BE2C (cell line): ENCODE data around the gene ZNF578. TPM values are rescaled to one million over a fixed set of nuclear protein-coding genes. Genes with fewer than 3 reads are reported as not detected.

Source experiments
- DNase-seq: peaks from one replicate; pipeline ENCODE4 v3.0.0-alpha.2; 2020
- H3K27me3 ChIP-seq: fragments of 250-450 bp; sonication (Bioruptor Pico); 2 replicates; pipeline ENCODE4 v1.5.1; 2020; ENCODE audit warnings: mild to moderate bottlenecking
- H3K36me3 ChIP-seq: fragments of 250-450 bp; sonication (Bioruptor Pico); 2 replicates; pipeline ENCODE4 v1.5.1; 2020; ENCODE audit warnings: mild to moderate bottlenecking
- H3K4me1 ChIP-seq: fragments of 250-450 bp; sonication (Bioruptor Pico); 2 replicates; pipeline ENCODE4 v1.5.1; 2020
- H3K4me3 ChIP-seq: 2 replicates; pipeline ENCODE4 v1.5.1; 2011; ENCODE audit warnings: low read depth, low read length
- H3K9me3 ChIP-seq: fragments of 250-450 bp; sonication (Bioruptor Pico); 2 replicates; pipeline ENCODE4 v1.5.1; 2020
- polyA plus RNA-seq: library from polyadenylated mRNA; unstranded; fragments of >200 nt; gene quantifications from one replicate; pipeline ENCODE4 v1.2.1, GENCODE V29; 2012; ENCODE audit warnings: low read depth, missing spikeins; ENCODE audit not compliant: insufficient read length, insufficient read depth
- TF ChIP-seq, protein P1 (sequence below): IDR thresholded peaks from 2 replicates; pipeline ENCODE4 v1.5.1; 2012; ENCODE audit warnings: mild to moderate bottlenecking, low read depth, low read length

ZNF578 gene
- polyA plus RNA-seq, result 2.0 TPM

DNA sequence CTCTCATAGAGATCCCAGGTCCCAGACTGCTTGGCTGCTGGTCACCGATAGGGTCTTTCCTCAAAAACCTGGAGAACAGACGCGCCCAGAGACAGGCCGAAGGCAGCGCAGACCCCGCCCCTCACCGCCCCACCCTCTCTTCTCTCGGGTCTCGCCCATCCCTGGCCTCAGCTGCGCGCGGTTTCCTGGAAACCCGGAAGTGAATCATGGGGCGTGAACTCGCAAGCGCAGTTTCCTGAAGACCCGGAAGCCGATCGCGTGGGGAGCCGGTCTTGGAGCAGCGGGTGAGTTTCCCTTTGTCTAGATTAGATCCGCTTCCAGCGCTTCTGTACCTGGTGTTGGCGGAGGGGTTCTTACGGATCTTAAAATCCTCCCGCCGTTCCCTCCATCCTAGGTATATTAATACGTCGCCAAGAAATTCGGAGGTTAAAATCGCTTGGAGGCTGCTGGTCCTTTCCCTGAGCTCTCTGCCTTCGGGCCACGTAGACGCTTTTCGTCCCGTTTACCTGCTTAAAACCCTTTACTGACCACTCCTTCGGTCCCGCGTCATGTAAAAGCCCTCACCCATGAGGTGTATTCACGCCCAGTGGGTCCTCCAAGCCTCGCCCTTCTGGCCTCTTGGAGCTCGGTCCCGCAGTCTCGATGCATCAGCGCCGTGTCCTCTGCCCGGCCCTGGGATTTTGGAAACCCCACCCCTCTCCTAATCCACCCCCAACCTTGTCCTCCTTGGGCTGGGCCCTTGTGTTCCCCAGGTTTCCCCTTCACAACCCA lies at the start of gene ZNF578:
Gene ZNF578 (plus strand): TSS at position 230 of the 771 bp plus-strand sequence. CDS start 48,293 bp downstream, outside the sequence.
- H3K4me3 ChIP-seq, result peak within 1 kb of the TSS; percentile 90
- peaks cover 4% of the 10 kb centered on the region for H3K36me3 ChIP-seq
- H3K27me3 ChIP-seq, result no peaks in the 10 kb centered on the region
- H3K9me3 ChIP-seq, result peaks cover 7% of the 10 kb centered on the region
- peak; percentile 95 for DNase-seq
- TF ChIP-seq, protein P1, sequence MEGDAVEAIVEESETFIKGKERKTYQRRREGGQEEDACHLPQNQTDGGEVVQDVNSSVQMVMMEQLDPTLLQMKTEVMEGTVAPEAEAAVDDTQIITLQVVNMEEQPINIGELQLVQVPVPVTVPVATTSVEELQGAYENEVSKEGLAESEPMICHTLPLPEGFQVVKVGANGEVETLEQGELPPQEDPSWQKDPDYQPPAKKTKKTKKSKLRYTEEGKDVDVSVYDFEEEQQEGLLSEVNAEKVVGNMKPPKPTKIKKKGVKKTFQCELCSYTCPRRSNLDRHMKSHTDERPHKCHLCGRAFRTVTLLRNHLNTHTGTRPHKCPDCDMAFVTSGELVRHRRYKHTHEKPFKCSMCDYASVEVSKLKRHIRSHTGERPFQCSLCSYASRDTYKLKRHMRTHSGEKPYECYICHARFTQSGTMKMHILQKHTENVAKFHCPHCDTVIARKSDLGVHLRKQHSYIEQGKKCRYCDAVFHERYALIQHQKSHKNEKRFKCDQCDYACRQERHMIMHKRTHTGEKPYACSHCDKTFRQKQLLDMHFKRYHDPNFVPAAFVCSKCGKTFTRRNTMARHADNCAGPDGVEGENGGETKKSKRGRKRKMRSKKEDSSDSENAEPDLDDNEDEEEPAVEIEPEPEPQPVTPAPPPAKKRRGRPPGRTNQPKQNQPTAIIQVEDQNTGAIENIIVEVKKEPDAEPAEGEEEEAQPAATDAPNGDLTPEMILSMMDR, result 0 out of 2 replicates have a peak, but pooled peaks have one; percentile 4
- H3K4me1 ChIP-seq, result no peaks in the 10 kb centered on the region

DNA sequence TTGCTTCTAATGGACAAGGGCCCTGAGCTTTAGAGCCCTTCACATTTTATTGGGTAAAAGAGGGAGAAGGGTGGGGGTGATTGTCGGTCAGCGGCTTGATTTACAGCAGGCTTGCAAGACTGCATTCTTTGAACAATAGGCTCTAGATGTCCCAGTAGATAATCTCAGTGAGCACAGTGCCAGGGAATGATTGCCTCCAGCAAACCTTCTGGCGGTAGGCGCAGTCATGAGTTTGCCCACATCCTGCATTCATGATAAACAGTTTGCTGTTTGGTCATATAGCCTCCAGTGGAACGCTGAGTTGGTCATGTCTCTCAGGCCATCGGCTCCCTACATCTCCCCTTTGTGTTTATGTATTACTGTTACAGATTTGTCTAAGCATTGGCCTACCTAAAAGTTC lies 43.1 kb upstream of the ZNF578 start:
- no peaks in the 10 kb centered on the region for H3K27me3 ChIP-seq
- no peak for DNase-seq
- H3K36me3 ChIP-seq, result peaks cover 6% of the 10 kb centered on the region; the same call in 1 of the 2 replicates
- TF ChIP-seq, protein P1, result no peak
- no peak overlapping the region for H3K4me3 ChIP-seq
- H3K9me3 ChIP-seq, result no peaks in the 10 kb centered on the region
- no peaks in the 10 kb centered on the region for H3K4me1 ChIP-seq

DNA sequence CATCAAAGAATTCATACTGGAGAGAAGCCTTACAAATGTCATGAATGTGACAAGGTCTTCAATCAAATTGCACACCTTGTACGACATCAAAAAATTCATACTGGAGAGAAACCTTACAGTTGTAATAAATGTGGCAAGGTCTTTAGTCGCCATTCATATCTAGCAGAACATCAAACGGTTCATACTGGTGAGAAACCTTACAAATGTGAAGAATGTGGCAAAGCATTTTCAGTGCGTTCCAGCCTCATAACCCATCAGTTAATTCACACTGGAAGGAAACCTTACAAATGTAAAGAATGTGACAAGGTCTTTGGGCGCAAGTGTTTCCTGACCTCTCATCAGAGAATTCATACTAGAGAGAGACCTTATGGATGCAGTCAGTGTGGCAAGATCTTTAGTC lies 37.6 kb upstream of the ZNF578 start:
- TF ChIP-seq, protein P1, result no peak
- Histone ChIP-seq H3K4me1 (no peaks in the 10 kb centered on the region), H3K36me3 (no peaks in the 10 kb centered on the region), H3K4me3 (no peak overlapping the region), H3K9me3 (no peaks in the 10 kb centered on the region), H3K27me3 (no peaks in the 10 kb centered on the region)
- DNase-seq, result no peak

DNA sequence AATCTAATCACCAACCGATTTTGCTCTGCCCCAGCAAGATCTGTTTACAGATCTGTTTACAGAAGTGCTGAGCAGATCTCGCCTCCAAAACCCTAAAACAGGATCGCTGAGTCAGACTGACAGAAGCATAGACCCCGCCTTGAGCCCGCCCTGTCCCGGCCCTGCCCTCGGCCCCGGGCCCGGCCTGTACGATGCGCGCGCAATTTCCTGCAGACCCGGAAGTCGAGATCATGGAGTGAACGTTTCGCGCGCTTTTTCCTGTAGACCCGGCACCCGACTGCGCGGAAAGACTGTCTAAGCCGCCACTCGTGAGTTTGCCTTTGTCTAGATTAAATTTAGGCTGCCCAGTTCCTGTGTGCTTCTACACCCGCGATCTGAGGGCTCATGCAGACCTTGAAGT lies 24.4 kb upstream of the ZNF578 start, which contains the start of gene ZNF534:
Gene ZNF534 (plus strand): TSS at position 212 of the 400 bp plus-strand sequence. CDS start 2,327 bp downstream, outside the sequence.
- no peaks in the 10 kb centered on the region for H3K4me1 ChIP-seq
- no peak for DNase-seq
- no peaks in the 10 kb centered on the region for H3K36me3 ChIP-seq
- TF ChIP-seq, protein P1, result no peak
- no peak within 1 kb of the TSS for H3K4me3 ChIP-seq
- H3K9me3 ChIP-seq, result no peaks in the 10 kb centered on the region; the same call in 1 of the 2 replicates
- H3K27me3 ChIP-seq, result no peaks in the 10 kb centered on the region

DNA sequence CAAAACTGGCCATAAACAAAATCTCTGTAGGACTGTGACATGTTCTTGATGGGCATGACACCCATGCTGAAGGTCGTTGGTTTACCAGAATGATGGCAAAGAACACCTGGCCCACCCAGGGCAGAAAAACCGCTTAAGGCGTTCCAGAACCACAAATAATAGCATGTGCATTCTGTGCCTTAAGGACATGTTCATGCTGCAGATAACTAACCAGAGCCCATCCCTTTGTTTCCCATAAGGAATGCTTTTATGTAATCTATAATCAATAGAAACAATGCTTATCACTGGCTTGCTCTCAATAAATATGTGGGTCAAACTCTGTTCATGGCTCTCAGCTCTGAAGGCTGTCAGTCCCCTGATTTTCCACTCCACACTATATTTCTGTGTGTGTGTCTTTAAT lies 11.2 kb upstream of the ZNF578 start:
- no peaks in the 10 kb centered on the region for H3K9me3 ChIP-seq
- H3K4me3 ChIP-seq, result no peak overlapping the region
- no peaks in the 10 kb centered on the region for H3K27me3 ChIP-seq
- TF ChIP-seq, protein P1, result no peak
- H3K4me1 ChIP-seq, result no peaks in the 10 kb centered on the region
- DNase-seq, result no peak
- no peaks in the 10 kb centered on the region for H3K36me3 ChIP-seq

DNA sequence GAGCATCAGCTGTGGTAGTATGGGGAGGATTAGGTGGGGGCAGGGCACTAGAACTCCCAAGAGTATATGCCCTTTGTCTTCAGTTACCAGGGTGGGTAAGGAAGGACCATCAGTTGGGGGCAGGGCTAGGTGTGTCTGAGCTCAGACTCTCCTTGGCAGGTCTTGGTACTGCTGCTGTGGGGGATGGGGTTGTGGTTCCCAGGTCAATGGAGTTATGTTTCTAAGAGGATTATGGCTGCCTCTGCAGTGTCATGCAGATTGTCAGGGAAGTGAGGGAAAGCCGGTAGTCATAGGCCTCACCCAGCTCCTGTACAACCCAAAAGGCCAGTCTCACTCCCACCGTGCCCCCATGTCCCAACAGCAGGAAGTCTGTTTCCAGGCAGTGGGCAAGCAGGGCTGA lies 8.8 kb upstream of the ZNF578 start:
- TF ChIP-seq, protein P1, result no peak
- no peaks in the 10 kb centered on the region for H3K9me3 ChIP-seq
- no peak overlapping the region for H3K4me3 ChIP-seq
- no peak for DNase-seq
- no peaks in the 10 kb centered on the region for H3K36me3 ChIP-seq
- no peaks in the 10 kb centered on the region for H3K4me1 ChIP-seq
- no peaks in the 10 kb centered on the region for H3K27me3 ChIP-seq
